ENCODE measurements around the gene SEM1.

Gene SEM1

GRCh38 chr7:96707901-96708774 lies 1.5 kb downstream of the SEM1 start:
- H3K4me3 ChIP-seq (ENCODE audit: low read depth, low read length), result no peak overlapping the region
- H3K36me3 ChIP-seq (ENCODE audit: control insufficient read depth in 1 of 2, insufficient read depth in 2 of 2, low read length in 2 of 2), result peaks cover 0 to 3% of the 10 kb centered on the region in 2 experiments
- no peak overlapping the region for H3K18ac ChIP-seq (ENCODE audit: low read length)
- peaks cover 0 to 2% of the 10 kb centered on the region in 2 experiments for H3K4me1 ChIP-seq (ENCODE audit: control insufficient read depth in 1 of 2, insufficient read depth in 2 of 2, low read length in 2 of 2)
- no peak overlapping the region for H2AFZ ChIP-seq (ENCODE audit: insufficient read depth, low read length, poor library complexity)
- DNase-seq, result peak; percentile 28 to 84
- H4K12ac ChIP-seq (ENCODE audit: low read depth, low read length), result no peak overlapping the region
- no peaks in the 10 kb centered on the region for H3K27me3 ChIP-seq (ENCODE audit: insufficient read depth, low read length)
- no peak overlapping the region for H4K8ac ChIP-seq (ENCODE audit: low read depth, low read length)
- no CpG with 5 or more reads among the region's 4 CpGs for WGBS (ENCODE audit: extremely low coverage, insufficient coverage, insufficient read length)
- H2BK12ac ChIP-seq (ENCODE audit: low read length), result no peak overlapping the region
- peak overlapping the region; percentile 51 for H3K4me2 ChIP-seq (ENCODE audit: low read length)
- no peak overlapping the region for H2BK5ac ChIP-seq (ENCODE audit: low read depth, low read length, poor library complexity)
- no peak overlapping the region for H3K27ac ChIP-seq (ENCODE audit: low read depth, low read length)
- no peak overlapping the region for H4K91ac ChIP-seq (ENCODE audit: low read depth, low read length)
- H3K9ac ChIP-seq (ENCODE audit: low read length), result no peak overlapping the region
- H2AK5ac ChIP-seq (ENCODE audit: low read length), result no peak overlapping the region
- H3K79me2 ChIP-seq (ENCODE audit: control insufficient read depth, insufficient read depth, low read length, poor library complexity), result peaks cover 6% of the 10 kb centered on the region
- H2BK120ac ChIP-seq (ENCODE audit: insufficient read depth, low read length, poor library complexity), result no peak overlapping the region
- H3K14ac ChIP-seq (ENCODE audit: low read length), result no peak overlapping the region
- no peak overlapping the region for H3K23ac ChIP-seq (ENCODE audit: low read length)
- H3K79me1 ChIP-seq (ENCODE audit: low read length), result peaks cover 4% of the 10 kb centered on the region
- H3K9me3 ChIP-seq (ENCODE audit: insufficient read depth, low read depth, low read length), result peaks cover 5% of the 10 kb centered on the region
- H3K4ac ChIP-seq (ENCODE audit: low read depth, low read length), result peak overlapping the region; percentile 69

GRCh38 chr7:96701258-96701657 lies 8.4 kb downstream of the SEM1 start:
- H3K4ac ChIP-seq (ENCODE audit: low read depth, low read length), result peak overlapping the region; percentile 9

GRCh38 chr7:96700516-96700915 lies 9.1 kb downstream of the SEM1 start:
- no peak overlapping the region for H2AK5ac ChIP-seq (ENCODE audit: low read length)
- no peak overlapping the region for H3K9ac ChIP-seq (ENCODE audit: low read length)
- no peak overlapping the region for H2BK12ac ChIP-seq (ENCODE audit: low read length)
- no peaks in the 10 kb centered on the region for H3K9me3 ChIP-seq (ENCODE audit: insufficient read depth, low read depth, low read length)
- H2BK5ac ChIP-seq (ENCODE audit: low read depth, low read length, poor library complexity), result no peak overlapping the region
- H3K79me1 ChIP-seq (ENCODE audit: low read length), result no peaks in the 10 kb centered on the region
- peaks cover 0 to 3% of the 10 kb centered on the region in 2 experiments for H3K36me3 ChIP-seq (ENCODE audit: control insufficient read depth in 1 of 2, insufficient read depth in 2 of 2, low read length in 2 of 2)
- H2AFZ ChIP-seq (ENCODE audit: insufficient read depth, low read length, poor library complexity), result no peak overlapping the region
- H3K4me1 ChIP-seq (ENCODE audit: control insufficient read depth in 1 of 2, insufficient read depth in 2 of 2, low read length in 2 of 2), result no peaks in the 10 kb centered on the region
- no peak for DNase-seq
- no peak overlapping the region for H3K18ac ChIP-seq (ENCODE audit: low read length)
- no peak overlapping the region for H4K12ac ChIP-seq (ENCODE audit: low read depth, low read length)
- no peak overlapping the region for H4K8ac ChIP-seq (ENCODE audit: low read depth, low read length)
- H3K79me2 ChIP-seq (ENCODE audit: control insufficient read depth, insufficient read depth, low read length, poor library complexity), result peaks cover 2% of the 10 kb centered on the region
- no peak overlapping the region for H3K14ac ChIP-seq (ENCODE audit: low read length)
- no peak overlapping the region for H3K23ac ChIP-seq (ENCODE audit: low read length)
- H3K4me2 ChIP-seq (ENCODE audit: low read length), result no peak overlapping the region
- H4K91ac ChIP-seq (ENCODE audit: low read depth, low read length), result no peak overlapping the region
- H3K27me3 ChIP-seq (ENCODE audit: insufficient read depth, low read length), result no peaks in the 10 kb centered on the region
- H2BK120ac ChIP-seq (ENCODE audit: insufficient read depth, low read length, poor library complexity), result no peak overlapping the region
- no peak overlapping the region for H3K4me3 ChIP-seq (ENCODE audit: low read depth, low read length)
- H3K4ac ChIP-seq (ENCODE audit: low read depth, low read length), result no peak overlapping the region
- WGBS (ENCODE audit: extremely low coverage, insufficient coverage, insufficient read length), result no CpG with 5 or more reads among the region's 2 CpGs
- no peak overlapping the region for H3K27ac ChIP-seq (ENCODE audit: low read depth, low read length)

More at GRCh38 chr7:96701258-96701657, 8.4 kb downstream of the SEM1 start:
- WGBS (ENCODE audit: extremely low coverage, insufficient coverage, insufficient read length), result no CpG with 5 or more reads among the region's 3 CpGs
- Histone ChIP-seq H3K9me3 (ENCODE audit: insufficient read depth, low read depth, low read length) (no peaks in the 10 kb centered on the region), H2BK12ac (ENCODE audit: low read length) (no peak overlapping the region), H3K4me1 (ENCODE audit: control insufficient read depth in 1 of 2, insufficient read depth in 2 of 2, low read length in 2 of 2) (no peaks in the 10 kb centered on the region), H3K4me2 (ENCODE audit: low read length) (no peak overlapping the region), H2BK5ac (ENCODE audit: low read depth, low read length, poor library complexity) (no peak overlapping the region), H3K14ac (ENCODE audit: low read length) (no peak overlapping the region), H4K91ac (ENCODE audit: low read depth, low read length) (no peak overlapping the region), H3K27ac (ENCODE audit: low read depth, low read length) (no peak overlapping the region), H4K12ac (ENCODE audit: low read depth, low read length) (no peak overlapping the region), H3K79me1 (ENCODE audit: low read length) (no peaks in the 10 kb centered on the region), H2AK5ac (ENCODE audit: low read length) (no peak overlapping the region), H3K23ac (ENCODE audit: low read length) (no peak overlapping the region), H3K4me3 (ENCODE audit: low read depth, low read length) (no peak overlapping the region), H3K9ac (ENCODE audit: low read length) (no peak overlapping the region), H3K79me2 (ENCODE audit: control insufficient read depth, insufficient read depth, low read length, poor library complexity) (peaks cover 2% of the 10 kb centered on the region), H4K8ac (ENCODE audit: low read depth, low read length) (no peak overlapping the region), H2BK120ac (ENCODE audit: insufficient read depth, low read length, poor library complexity) (no peak overlapping the region), H3K18ac (ENCODE audit: low read length) (no peak overlapping the region), H2AFZ (ENCODE audit: insufficient read depth, low read length, poor library complexity) (no peak overlapping the region), H3K36me3 (ENCODE audit: control insufficient read depth in 1 of 2, insufficient read depth in 2 of 2, low read length in 2 of 2) (peaks cover 0 to 3% of the 10 kb centered on the region in 2 experiments), H3K27me3 (ENCODE audit: insufficient read depth, low read length) (no peaks in the 10 kb centered on the region)
- DNase-seq, result no peak

- H3K36me3 ChIP-seq (ENCODE audit: control insufficient read depth in 1 of 2, insufficient read depth in 2 of 2, low read length in 2 of 2), result peaks cover 0 to 3% of the 10 kb centered on the region in 2 experiments
Measured at GRCh38 chr7:96699219-96699871, 10.3 kb downstream of the SEM1 start.

More at GRCh38 chr7:96699219-96699871, 10.3 kb downstream of the SEM1 start:
- no peak overlapping the region for H4K8ac ChIP-seq (ENCODE audit: low read depth, low read length)
- H3K23ac ChIP-seq (ENCODE audit: low read length), result no peak overlapping the region
- no peaks in the 10 kb centered on the region for H3K4me1 ChIP-seq (ENCODE audit: control insufficient read depth in 1 of 2, insufficient read depth in 2 of 2, low read length in 2 of 2)
- H3K18ac ChIP-seq (ENCODE audit: low read length), result no peak overlapping the region
- H3K9me3 ChIP-seq (ENCODE audit: insufficient read depth, low read depth, low read length), result no peaks in the 10 kb centered on the region
- no peak overlapping the region for H2BK120ac ChIP-seq (ENCODE audit: insufficient read depth, low read length, poor library complexity)
- H2BK5ac ChIP-seq (ENCODE audit: low read depth, low read length, poor library complexity), result no peak overlapping the region
- peaks cover 2% of the 10 kb centered on the region for H3K79me2 ChIP-seq (ENCODE audit: control insufficient read depth, insufficient read depth, low read length, poor library complexity)
- H3K14ac ChIP-seq (ENCODE audit: low read length), result no peak overlapping the region
- no peak for DNase-seq
- no peak overlapping the region for H3K4ac ChIP-seq (ENCODE audit: low read depth, low read length)
- H4K91ac ChIP-seq (ENCODE audit: low read depth, low read length), result no peak overlapping the region
- H3K79me1 ChIP-seq (ENCODE audit: low read length), result no peaks in the 10 kb centered on the region
- H3K27me3 ChIP-seq (ENCODE audit: insufficient read depth, low read length), result no peaks in the 10 kb centered on the region
- no peak overlapping the region for H2AK5ac ChIP-seq (ENCODE audit: low read length)
- no peak overlapping the region for H3K4me3 ChIP-seq (ENCODE audit: low read depth, low read length)
- H3K9ac ChIP-seq (ENCODE audit: low read length), result no peak overlapping the region
- 100% methylated on average over 2 of the region's 4 CpGs for WGBS (ENCODE audit: extremely low coverage, insufficient coverage, insufficient read length)
- no peak overlapping the region for H2AFZ ChIP-seq (ENCODE audit: insufficient read depth, low read length, poor library complexity)
- H2BK12ac ChIP-seq (ENCODE audit: low read length), result no peak overlapping the region
- no peak overlapping the region for H4K12ac ChIP-seq (ENCODE audit: low read depth, low read length)
- no peak overlapping the region for H3K4me2 ChIP-seq (ENCODE audit: low read length)
- H3K27ac ChIP-seq (ENCODE audit: low read depth, low read length), result no peak overlapping the region
